ENCODE data around the gene ARHGAP28. TPM values are rescaled to one million over a fixed set of nuclear protein-coding genes. Genes with fewer than 3 reads are reported as not detected.
"Not testable (repeated sequence)": the region's sequence is repeated elsewhere in the genome, so short reads cannot be mapped to it uniquely, and the experiment has no call there.

Gene ARHGAP28
- total and polyA plus RNA-seq, 2 of the 13 experiments (the other 11 are each of a cell fraction or from before 2014, with no cell fraction given): not detected

DNA sequence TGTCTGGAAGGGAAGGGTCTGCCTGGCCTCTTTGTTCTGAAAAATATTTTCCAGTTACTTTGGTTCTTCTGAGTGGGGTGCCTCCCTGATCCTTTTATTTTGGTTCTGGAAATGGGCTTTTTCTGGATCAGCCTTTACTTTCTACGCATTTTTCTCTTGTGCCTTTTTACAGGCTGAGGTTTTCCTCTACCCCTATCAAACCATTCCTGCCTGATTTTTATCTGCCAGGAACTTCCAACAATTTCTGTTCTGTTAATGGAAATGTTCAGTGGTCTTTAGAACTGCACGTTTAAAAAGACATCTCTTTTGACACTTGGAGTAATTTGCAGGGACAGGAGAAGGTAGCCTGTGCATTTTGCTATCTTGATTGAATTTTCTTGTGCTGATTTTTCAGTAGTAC lies 113.8 kb downstream of the ARHGAP28 start (continued):
- TF ChIP-seq ZNF670 (CRISPR knock-in tag; IDR thresholded peaks at IDR 0.05; ENCODE audit: borderline replicate concordance) (no peak), SOX6 (IDR thresholded peaks at IDR 0.05) (no peak), SOX6 (CRISPR knock-in tag; IDR thresholded peaks at IDR 0.05) (no peak), SMARCC2 (IDR thresholded peaks at IDR 0.05) (no peak), HNRNPH1 (optimal IDR thresholded peaks at IDR 0.05; ENCODE audit: low read depth, low read length) (no peak), ERF (CRISPR knock-in tag; IDR thresholded peaks at IDR 0.05) (no peak), UBTF (CRISPR knock-in tag; IDR thresholded peaks at IDR 0.05) (no peak), ZNF460 (CRISPR knock-in tag; IDR thresholded peaks at IDR 0.05; ENCODE audit: borderline replicate concordance) (no peak), HOMEZ (CRISPR knock-in tag; IDR thresholded peaks at IDR 0.05; ENCODE audit: low read depth) (no peak), ZNF383 (CRISPR knock-in tag; IDR thresholded peaks at IDR 0.05; ENCODE audit: borderline replicate concordance) (no peak), TEAD2 (CRISPR knock-in tag; IDR thresholded peaks at IDR 0.05) (no peak), SATB2 (CRISPR knock-in tag; IDR thresholded peaks at IDR 0.05) (no peak)
- TF ChIP-seq, protein P1, sequence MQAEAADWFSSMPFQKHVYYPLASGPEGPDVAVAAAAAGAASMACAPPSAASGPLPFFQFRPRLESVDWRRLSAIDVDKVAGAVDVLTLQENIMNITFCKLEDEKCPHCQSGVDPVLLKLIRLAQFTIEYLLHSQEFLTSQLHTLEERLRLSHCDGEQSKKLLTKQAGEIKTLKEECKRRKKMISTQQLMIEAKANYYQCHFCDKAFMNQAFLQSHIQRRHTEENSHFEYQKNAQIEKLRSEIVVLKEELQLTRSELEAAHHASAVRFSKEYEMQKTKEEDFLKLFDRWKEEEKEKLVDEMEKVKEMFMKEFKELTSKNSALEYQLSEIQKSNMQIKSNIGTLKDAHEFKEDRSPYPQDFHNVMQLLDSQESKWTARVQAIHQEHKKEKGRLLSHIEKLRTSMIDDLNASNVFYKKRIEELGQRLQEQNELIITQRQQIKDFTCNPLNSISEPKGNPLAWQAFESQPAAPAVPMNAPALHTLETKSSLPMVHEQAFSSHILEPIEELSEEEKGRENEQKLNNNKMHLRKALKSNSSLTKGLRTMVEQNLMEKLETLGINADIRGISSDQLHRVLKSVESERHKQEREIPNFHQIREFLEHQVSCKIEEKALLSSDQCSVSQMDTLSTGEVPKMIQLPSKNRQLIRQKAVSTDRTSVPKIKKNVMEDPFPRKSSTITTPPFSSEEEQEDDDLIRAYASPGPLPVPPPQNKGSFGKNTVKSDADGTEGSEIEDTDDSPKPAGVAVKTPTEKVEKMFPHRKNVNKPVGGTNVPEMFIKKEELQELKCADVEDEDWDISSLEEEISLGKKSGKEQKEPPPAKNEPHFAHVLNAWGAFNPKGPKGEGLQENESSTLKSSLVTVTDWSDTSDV (CRISPR knock-in tag; IDR thresholded peaks at IDR 0.05): no peak
- TF ChIP-seq, protein P2, sequence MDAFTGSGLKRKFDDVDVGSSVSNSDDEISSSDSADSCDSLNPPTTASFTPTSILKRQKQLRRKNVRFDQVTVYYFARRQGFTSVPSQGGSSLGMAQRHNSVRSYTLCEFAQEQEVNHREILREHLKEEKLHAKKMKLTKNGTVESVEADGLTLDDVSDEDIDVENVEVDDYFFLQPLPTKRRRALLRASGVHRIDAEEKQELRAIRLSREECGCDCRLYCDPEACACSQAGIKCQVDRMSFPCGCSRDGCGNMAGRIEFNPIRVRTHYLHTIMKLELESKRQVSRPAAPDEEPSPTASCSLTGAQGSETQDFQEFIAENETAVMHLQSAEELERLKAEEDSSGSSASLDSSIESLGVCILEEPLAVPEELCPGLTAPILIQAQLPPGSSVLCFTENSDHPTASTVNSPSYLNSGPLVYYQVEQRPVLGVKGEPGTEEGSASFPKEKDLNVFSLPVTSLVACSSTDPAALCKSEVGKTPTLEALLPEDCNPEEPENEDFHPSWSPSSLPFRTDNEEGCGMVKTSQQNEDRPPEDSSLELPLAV (CRISPR knock-in tag; conservative IDR thresholded peaks at IDR 0.05; ENCODE audit: low read depth): no peak

DNA sequence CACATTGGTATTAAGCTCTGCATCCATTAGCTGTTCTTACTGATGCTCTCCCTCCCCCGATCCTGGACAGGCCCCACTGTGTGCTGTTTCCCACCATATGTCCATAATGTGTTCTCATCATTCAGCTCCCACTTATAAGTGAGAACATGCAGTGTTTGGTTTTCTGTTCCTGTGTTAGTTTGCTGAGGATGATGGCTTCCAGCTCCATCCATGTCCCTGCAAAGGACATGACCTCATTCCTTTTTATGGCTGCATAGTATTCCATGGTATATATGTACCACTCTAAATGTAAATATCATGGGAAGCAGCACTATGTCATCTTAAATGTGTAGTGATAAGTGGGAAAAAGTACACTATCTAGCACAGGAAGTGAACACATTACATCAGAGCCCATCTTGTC lies 116.0 kb downstream of the ARHGAP28 start:
- DNase-seq (ENCODE audit: low spot score); H3K4me3 ChIP-seq (replicated peaks in 1 of 3; ENCODE audit: insufficient read depth in 1 of 3, low read depth in 2 of 3, low read length in 3 of 3); ATAC-seq; H3K4me1 ChIP-seq (ENCODE audit: insufficient read depth, low read length); FAIRE-seq; H3K9ac ChIP-seq (ENCODE audit: insufficient read depth, low read depth, low read length); H3K36me3 ChIP-seq (replicated peaks in 1 of 2; ENCODE audit: control insufficient read depth in 1 of 2, insufficient read depth in 2 of 2, low read length in 2 of 2); H3K79me2 ChIP-seq (ENCODE audit: insufficient read depth, low read length); POLR2A ChIA-PET; intact Hi-C loops (cut with micrococcal nuclease; ENCODE audit: unreplicated experiment); H3K4me2 ChIP-seq (ENCODE audit: low read depth, low read length); BruUV-seq (replicated peaks); in situ Hi-C loops (cut with HindIII; ENCODE audit: extremely low pct_ligation_motif_present, low pct_unique_long_range_greater_than_20kb); H2AFZ ChIP-seq (ENCODE audit: low read length); CTCF ChIA-PET (ENCODE audit: low intra/inter-chr PET ratio, low total read pairs); H3K27me3 ChIP-seq (ENCODE audit: control insufficient read depth in 1 of 2, insufficient read depth in 2 of 2, low read length in 2 of 2); H3K27ac ChIP-seq (ENCODE audit: extremely low read length, insufficient read depth, low read length); H3K9me3 ChIP-seq (ENCODE audit: low read length); H4K20me1 ChIP-seq (ENCODE audit: insufficient read depth, low read length): not testable (repeated sequence)
- WGBS (ENCODE audit: low lambda C conversion rate): 0% methylated on average over 1 of the region's 1 CpG

All from HepG2 (cell line).